Measurements from ENCODE around the gene MLF1.

DNA sequence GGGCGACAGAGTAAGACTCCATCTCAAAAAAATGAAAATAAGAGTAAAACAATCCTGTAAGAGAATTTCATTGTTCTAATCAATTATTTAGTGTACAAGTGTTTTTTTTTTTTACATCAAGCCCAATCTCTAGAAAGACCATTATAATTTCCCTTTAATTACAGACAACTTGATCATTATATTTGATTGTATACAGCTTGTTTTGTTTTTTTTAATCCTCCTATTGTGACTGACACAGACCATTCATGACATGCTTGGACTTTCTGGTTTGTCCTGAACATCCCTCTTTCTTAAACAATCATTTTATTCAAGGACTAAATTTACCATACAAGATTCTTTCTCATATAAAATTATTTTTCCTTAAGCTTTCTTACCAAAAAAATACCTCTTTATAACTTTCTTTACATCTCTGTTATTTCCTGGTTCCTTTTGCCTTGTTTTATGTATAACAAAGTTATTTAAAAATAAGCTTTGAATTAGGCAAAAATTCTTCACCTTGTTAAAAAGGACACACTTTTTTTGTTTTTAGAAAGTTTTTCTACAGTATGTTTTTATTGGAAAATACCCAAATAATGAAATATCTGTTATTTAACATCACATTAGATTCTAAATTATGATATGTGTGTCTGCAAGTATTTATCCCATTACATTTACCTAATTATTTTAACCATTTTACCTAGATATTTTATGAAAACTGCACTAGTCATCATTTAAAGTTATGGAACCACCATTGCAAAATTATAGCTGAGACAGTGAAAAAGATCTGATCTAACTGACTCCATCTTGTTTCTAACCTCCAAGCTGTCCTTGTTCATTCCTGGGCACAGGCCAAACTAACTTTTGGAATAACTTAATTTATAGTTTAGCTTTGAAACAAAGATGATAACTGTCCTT is 47.2 kb downstream of the MLF1 start:
- TF ChIP-seq, protein P1, sequence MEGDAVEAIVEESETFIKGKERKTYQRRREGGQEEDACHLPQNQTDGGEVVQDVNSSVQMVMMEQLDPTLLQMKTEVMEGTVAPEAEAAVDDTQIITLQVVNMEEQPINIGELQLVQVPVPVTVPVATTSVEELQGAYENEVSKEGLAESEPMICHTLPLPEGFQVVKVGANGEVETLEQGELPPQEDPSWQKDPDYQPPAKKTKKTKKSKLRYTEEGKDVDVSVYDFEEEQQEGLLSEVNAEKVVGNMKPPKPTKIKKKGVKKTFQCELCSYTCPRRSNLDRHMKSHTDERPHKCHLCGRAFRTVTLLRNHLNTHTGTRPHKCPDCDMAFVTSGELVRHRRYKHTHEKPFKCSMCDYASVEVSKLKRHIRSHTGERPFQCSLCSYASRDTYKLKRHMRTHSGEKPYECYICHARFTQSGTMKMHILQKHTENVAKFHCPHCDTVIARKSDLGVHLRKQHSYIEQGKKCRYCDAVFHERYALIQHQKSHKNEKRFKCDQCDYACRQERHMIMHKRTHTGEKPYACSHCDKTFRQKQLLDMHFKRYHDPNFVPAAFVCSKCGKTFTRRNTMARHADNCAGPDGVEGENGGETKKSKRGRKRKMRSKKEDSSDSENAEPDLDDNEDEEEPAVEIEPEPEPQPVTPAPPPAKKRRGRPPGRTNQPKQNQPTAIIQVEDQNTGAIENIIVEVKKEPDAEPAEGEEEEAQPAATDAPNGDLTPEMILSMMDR (conservative IDR thresholded peaks at IDR 0.05 in 1 of 2, IDR thresholded peaks at IDR 0.05 in 1 of 2; ENCODE audit: extremely low read depth in 1 of 2, insufficient read depth in 1 of 2, low read depth in 1 of 2, low read length in 2 of 2): no peak
- no peak for TF ChIP-seq EZH2 (IDR thresholded peaks at IDR 0.05; ENCODE audit: borderline replicate concordance, low read length)
